HG03457 (cell line): ENCODE measurements around the gene DSCAM.
"Not testable (repeated sequence)": the region's sequence is repeated elsewhere in the genome, so short reads cannot be mapped to it uniquely, and the experiment has no call there.

Experiments used
- ATAC-seq: cut with Tn5 transposase; IDR thresholded peaks from one replicate; pipeline ENCODE4 v1.9.1; 2021; ENCODE audit warnings: moderate number of reproducible peaks; ENCODE audit not compliant: unreplicated experiment

The DSCAM gene

GRCh38 chr21:40073642-40074041, 773.3 kb downstream of the DSCAM start:
- ATAC-seq = no peak

- ATAC-seq = no peak
These were observed 776.1 kb downstream of the DSCAM start for GRCh38 chr21:40070871-40071270.

GRCh38 chr21:40067751-40068150, 779.2 kb downstream of the DSCAM start:
- no peak for ATAC-seq

- no peak for ATAC-seq
These were observed 780.7 kb downstream of the DSCAM start for GRCh38 chr21:40066221-40066620.

GRCh38 chr21:40060083-40060677, 786.8 kb downstream of the DSCAM start:
- ATAC-seq = no peak

GRCh38 chr21:40057331-40057730, 789.6 kb downstream of the DSCAM start:
- ATAC-seq = no peak

GRCh38 chr21:40056031-40056430, 790.9 kb downstream of the DSCAM start:
- ATAC-seq = no peak

- ATAC-seq = no peak
These were observed 792.6 kb downstream of the DSCAM start for GRCh38 chr21:40054403-40054802.

- no peak for ATAC-seq
These were observed 794.0 kb downstream of the DSCAM start for GRCh38 chr21:40053007-40053406.

- ATAC-seq = no peak
These were observed 794.7 kb downstream of the DSCAM start for GRCh38 chr21:40052276-40052675.

- no peak for ATAC-seq
These were observed 795.2 kb downstream of the DSCAM start for GRCh38 chr21:40051801-40052200.

- no peak for ATAC-seq
These were observed 797.0 kb downstream of the DSCAM start for GRCh38 chr21:40049931-40050290.

GRCh38 chr21:40049031-40049930, 797.7 kb downstream of the DSCAM start:
- ATAC-seq = no peak

- no peak for ATAC-seq
These were observed 798.8 kb downstream of the DSCAM start for GRCh38 chr21:40047993-40048730.

- no peak for ATAC-seq
These were observed 799.7 kb downstream of the DSCAM start for GRCh38 chr21:40047211-40047610.

GRCh38 chr21:40043866-40044265, 803.1 kb downstream of the DSCAM start:
- ATAC-seq = no peak

- ATAC-seq = no peak
These were observed 803.5 kb downstream of the DSCAM start for GRCh38 chr21:40043423-40043822.

GRCh38 chr21:40041446-40041845, 805.5 kb downstream of the DSCAM start:
- ATAC-seq = no peak

GRCh38 chr21:40033156-40033782, 813.7 kb downstream of the DSCAM start:
- ATAC-seq = not testable (repeated sequence)

GRCh38 chr21:40029888-40030287, 817.1 kb downstream of the DSCAM start:
- ATAC-seq = no peak

- ATAC-seq = not testable (repeated sequence)
These were observed 818.6 kb downstream of the DSCAM start for GRCh38 chr21:40028393-40028792.
